Measurements from ENCODE around the gene MLYCD.

MLYCD gene

GRCh38 chr16:83972256-83973008 lies 73.5 kb downstream of the MLYCD start:
- DNase-seq, result no peak

- DNase-seq, result no peak
Measured at GRCh38 chr16:83973077-83973476, 74.2 kb downstream of the MLYCD start.

GRCh38 chr16:83973581-83974385 lies 74.9 kb downstream of the MLYCD start:
- no peak for DNase-seq

- no peak for DNase-seq
Measured at GRCh38 chr16:83974475-83974874, 75.6 kb downstream of the MLYCD start.

- no peak for DNase-seq
Measured at GRCh38 chr16:83975590-83976260, 76.8 kb downstream of the MLYCD start.
